Measurements from ENCODE around the gene TMEM131L. TPM values are rescaled to one million over a fixed set of nuclear protein-coding genes. Genes with fewer than 3 reads are reported as not detected.

Gene TMEM131L
- total and polyA plus RNA-seq, 2 donors (not counting 3 experiments of a cell fraction or from before 2014, with no cell fraction given) = 7.7 to 21.2 TPM

DNA sequence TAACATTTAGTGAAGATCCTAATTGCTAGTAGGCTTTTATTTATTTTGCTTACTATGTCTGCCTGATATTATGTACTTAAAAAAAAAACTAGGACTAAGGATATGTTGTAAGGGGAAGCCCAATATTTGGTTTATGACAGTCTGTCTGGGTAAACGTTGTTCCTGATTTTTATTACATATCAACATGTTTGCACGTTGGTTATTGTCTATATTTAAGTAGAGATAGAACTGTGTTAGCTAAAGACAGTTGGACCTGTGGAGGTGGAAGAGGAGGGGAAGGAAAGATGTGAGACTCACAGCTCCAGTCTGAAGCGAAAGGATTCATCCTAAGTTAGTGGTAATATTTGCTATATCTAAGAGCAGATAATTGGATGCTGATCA is 90.3 kb downstream of the TMEM131L start:
- H3K9me1 ChIP-seq (replicated peaks; ENCODE audit: control insufficient read depth, extremely low read depth, insufficient read depth, low read length) = no peaks in the 10 kb centered on the region
- FAIRE-seq = no peak
- H3K27ac ChIP-seq (ENCODE audit: insufficient read depth, low read depth, low read length) = no peak overlapping the region
- TF ChIP-seq, protein P1, sequence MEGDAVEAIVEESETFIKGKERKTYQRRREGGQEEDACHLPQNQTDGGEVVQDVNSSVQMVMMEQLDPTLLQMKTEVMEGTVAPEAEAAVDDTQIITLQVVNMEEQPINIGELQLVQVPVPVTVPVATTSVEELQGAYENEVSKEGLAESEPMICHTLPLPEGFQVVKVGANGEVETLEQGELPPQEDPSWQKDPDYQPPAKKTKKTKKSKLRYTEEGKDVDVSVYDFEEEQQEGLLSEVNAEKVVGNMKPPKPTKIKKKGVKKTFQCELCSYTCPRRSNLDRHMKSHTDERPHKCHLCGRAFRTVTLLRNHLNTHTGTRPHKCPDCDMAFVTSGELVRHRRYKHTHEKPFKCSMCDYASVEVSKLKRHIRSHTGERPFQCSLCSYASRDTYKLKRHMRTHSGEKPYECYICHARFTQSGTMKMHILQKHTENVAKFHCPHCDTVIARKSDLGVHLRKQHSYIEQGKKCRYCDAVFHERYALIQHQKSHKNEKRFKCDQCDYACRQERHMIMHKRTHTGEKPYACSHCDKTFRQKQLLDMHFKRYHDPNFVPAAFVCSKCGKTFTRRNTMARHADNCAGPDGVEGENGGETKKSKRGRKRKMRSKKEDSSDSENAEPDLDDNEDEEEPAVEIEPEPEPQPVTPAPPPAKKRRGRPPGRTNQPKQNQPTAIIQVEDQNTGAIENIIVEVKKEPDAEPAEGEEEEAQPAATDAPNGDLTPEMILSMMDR (IDR thresholded peaks at IDR 0.05; ENCODE audit: extremely low read depth in 1 of 2, insufficient read depth in 1 of 2, low read depth in 1 of 2, low read length in 2 of 2) = no peak
- no peak for TF ChIP-seq FOS (IDR thresholded peaks at IDR 0.05; ENCODE audit: borderline replicate concordance, insufficient read depth, low read length)
- no peak for TF ChIP-seq GATA2 (IDR thresholded peaks at IDR 0.05; ENCODE audit: insufficient read depth, insufficient read length, low read depth, low read length)
- TF ChIP-seq POLR2A (IDR thresholded peaks at IDR 0.05; ENCODE audit: low read depth, low read length) = no peak
- TF ChIP-seq, protein P2, sequence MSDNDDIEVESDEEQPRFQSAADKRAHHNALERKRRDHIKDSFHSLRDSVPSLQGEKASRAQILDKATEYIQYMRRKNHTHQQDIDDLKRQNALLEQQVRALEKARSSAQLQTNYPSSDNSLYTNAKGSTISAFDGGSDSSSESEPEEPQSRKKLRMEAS (IDR thresholded peaks at IDR 0.05; ENCODE audit: insufficient read depth, insufficient read length) = no peak
- TF ChIP-seq EZH2 (IDR thresholded peaks at IDR 0.05; ENCODE audit: borderline replicate concordance, low read depth, low read length, severe bottlenecking) = no peak
- no peak for TF ChIP-seq MYC (IDR thresholded peaks at IDR 0.05; ENCODE audit: low read depth, low read length)
- no peak for TF ChIP-seq POLR2AphosphoS5 (IDR thresholded peaks at IDR 0.05; ENCODE audit: insufficient read depth, low read depth, low read length)
- TF ChIP-seq JUN (IDR thresholded peaks at IDR 0.05; ENCODE audit: borderline replicate concordance, insufficient read depth, insufficient read length, low read depth) = no peak
- intact Hi-C loops (cut with micrococcal nuclease) (loop anchor here (5.0 kb wide), 1 partner anchor 89 kb away; the partner anchor contains the start of gene TMEM131L), dilution Hi-C loops (cut with MboI; ENCODE audit: extremely low pct_ligation_motif_present, low sequenced_read_pairs) (no loop called here)
- POLR2A ChIA-PET = interaction anchor here (1.1 kb wide), 1 partner anchor 91 kb away, joined by 4 read pairs; the partner anchor contains the start of gene TMEM131L
- no TSS peak for BruUV-seq (replicated peaks)
- no peak overlapping the region for H3K4me2 ChIP-seq (ENCODE audit: insufficient read depth, low read length)
- no peaks in the 10 kb centered on the region for H3K4me1 ChIP-seq (ENCODE audit: control insufficient read depth, extremely low read depth, insufficient read depth, low read length)
- DNase-seq (ENCODE audit: low read depth, low spot score) = no peak
- no peaks in the 10 kb centered on the region for H3K9me3 ChIP-seq (replicated peaks; ENCODE audit: control insufficient read depth, insufficient read depth, low read length)
- no peaks in the 10 kb centered on the region for H3K79me2 ChIP-seq (ENCODE audit: control insufficient read depth, insufficient read depth, low read length)
- H4K20me1 ChIP-seq (replicated peaks; ENCODE audit: control insufficient read depth, extremely low read depth, insufficient read depth, low read length) = no peaks in the 10 kb centered on the region
- H2AFZ ChIP-seq (ENCODE audit: low read depth, low read length) = no peak overlapping the region
- CTCF ChIA-PET = interaction anchor here (0.7 to 2.9 kb wide), 4 partner anchors 8 to 66 kb away, joined by 3 to 17 read pairs (median 4); no protein-coding TSS in a partner anchor
- no peaks in the 10 kb centered on the region for H3K27me3 ChIP-seq (ENCODE audit: control insufficient read depth in 2 of 2, insufficient read depth in 2 of 2, low read length in 2 of 2)
- H3K9ac ChIP-seq (replicated peaks; ENCODE audit: extremely low read depth, insufficient read depth, low read length) = no peak overlapping the region
- no peaks in the 10 kb centered on the region for H3K36me3 ChIP-seq (ENCODE audit: control insufficient read depth in 2 of 2, extremely low read depth in 1 of 2, insufficient read depth in 2 of 2, low read length in 2 of 2)
- no peak overlapping the region for H3K4me3 ChIP-seq (replicated peaks in 1 of 3; ENCODE audit: insufficient read depth in 1 of 3, low read depth in 1 of 3, low read length in 3 of 3)

All from endothelial cell of umbilical vein (primary cell).